Urinary bladder (tissue), 4 donors: Measurements from ENCODE around the gene CCSER2. TPM values are rescaled to one million over a fixed set of nuclear protein-coding genes. Genes with fewer than 3 reads are reported as not detected.
"Not testable (repeated sequence)": the region's sequence is repeated elsewhere in the genome, so short reads cannot be mapped to it uniquely, and the experiment has no call there.

ENCODE experiments used
- DNase-seq: peaks from one replicate; pipeline ENCODE4 v3.0.0-alpha.2; 2015; ENCODE audit errors: extremely low spot score
- H3K27ac ChIP-seq: one replicate; pipeline ENCODE4 v1.5.1; 2013; ENCODE audit warnings: low read depth, mild to moderate bottlenecking, moderate library complexity
- H3K36me3 ChIP-seq: one replicate; pipeline ENCODE4 v1.6.1; 2013; ENCODE audit warnings: mild to moderate bottlenecking, moderate library complexity; ENCODE audit not compliant: insufficient read depth
- H3K4me1 ChIP-seq: one replicate; pipeline ENCODE4 v1.6.1; 2013; ENCODE audit warnings: mild to moderate bottlenecking, moderate library complexity; ENCODE audit not compliant: insufficient read depth
- H3K4me3 ChIP-seq: one replicate; pipeline ENCODE4 v1.5.1; 2013; ENCODE audit warnings: low read depth, low read length
- WGBS: extraction: QIAGEN DNeasy Blood & Tissue Kit; methylation state at CpG from one replicate; pipeline ENCODE4 v1.1.7; 2013; 5-methylcytosine and 5-hydroxymethylcytosine counted together
- polyA plus RNA-seq: library from polyadenylated mRNA; stranded (reverse); fragments of 200-250 nt; gene quantifications from one replicate; pipeline ENCODE4 v1.2.3, GENCODE V29; 2013
- total RNA-seq: library from RNA; depleted of rRNA; stranded (reverse); fragments of >200 nt; gene quantifications from one replicate; pipeline ENCODE4 v1.2.3, GENCODE V29; 2014
- donor health status: healthy with polysubstance abuse.
- donor health status: healthy.

The CCSER2 gene
- total and polyA plus RNA-seq, 2 donors: 22.1 to 75.4 TPM

DNA sequence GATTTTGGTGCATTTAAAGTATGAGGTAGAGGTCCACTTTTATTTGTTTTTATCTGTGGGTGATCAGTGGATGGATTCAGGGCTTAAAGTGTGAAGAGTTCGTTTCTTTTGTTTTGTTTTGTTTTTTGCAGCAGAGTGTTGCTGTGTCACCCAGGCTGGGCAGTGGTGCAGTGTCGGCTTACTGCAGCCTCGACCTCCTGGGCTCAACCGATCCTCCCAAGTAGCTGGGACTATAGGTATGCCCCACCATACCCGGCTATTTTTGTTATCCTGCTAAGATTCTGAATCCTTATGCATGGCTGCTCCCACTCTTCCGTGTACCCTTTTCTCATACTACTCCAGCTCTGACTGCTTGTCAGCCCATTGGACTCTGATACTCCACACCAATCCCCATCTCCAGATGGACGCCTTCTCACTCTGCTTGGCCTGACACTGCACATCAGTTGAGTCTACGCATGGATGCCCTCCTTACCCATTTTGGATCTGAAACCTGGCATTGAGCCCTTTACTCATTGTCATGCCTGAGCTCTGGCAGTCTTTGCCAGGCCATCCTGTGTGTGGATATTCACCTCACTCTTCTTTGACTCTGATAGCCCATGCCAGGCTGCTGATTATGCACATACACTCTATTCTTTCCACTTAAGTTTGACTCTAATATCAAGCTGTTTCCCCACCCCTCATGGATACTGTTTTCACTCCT, 119.5 kb downstream of the CCSER2 start:
- no peak overlapping the region for H3K27ac ChIP-seq
- H3K4me3 ChIP-seq: no peak overlapping the region
- 94% methylated on average over 8 of the region's 8 CpGs for WGBS
- DNase-seq: no peak
- no peaks in the 10 kb centered on the region for H3K4me1 ChIP-seq
- peaks cover 2% of the 10 kb centered on the region for H3K36me3 ChIP-seq

GRCh38 chr10:84449351-84449750, 121.0 kb downstream of the CCSER2 start:
- WGBS: 94% methylated on average over 7 of the region's 7 CpGs
- not testable (repeated sequence) for H3K4me3 ChIP-seq, H3K4me1 ChIP-seq, DNase-seq, H3K36me3 ChIP-seq, H3K27ac ChIP-seq

DNA sequence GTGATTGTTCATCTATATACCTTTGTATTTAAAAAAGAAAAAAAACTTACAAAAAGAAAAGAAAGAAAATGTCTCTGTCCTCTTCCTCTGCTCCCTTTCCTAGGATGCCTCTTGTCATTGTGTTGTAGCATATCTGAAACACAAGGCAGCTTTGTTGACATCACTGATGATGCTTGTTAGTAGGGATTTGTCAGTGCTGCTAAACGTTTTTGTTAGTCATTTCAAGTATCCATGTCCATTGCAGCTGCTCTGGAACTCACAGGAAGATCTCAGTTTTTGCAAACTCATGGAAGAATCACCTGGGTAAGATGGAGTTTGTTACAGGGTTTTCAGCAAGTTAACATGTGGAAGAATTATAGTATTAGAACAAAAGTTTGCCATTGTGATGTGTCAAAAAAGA, 123.6 kb downstream of the CCSER2 start:
- no peak overlapping the region for H3K27ac ChIP-seq
- H3K4me3 ChIP-seq: no peak overlapping the region
- no peaks in the 10 kb centered on the region for H3K4me1 ChIP-seq
- DNase-seq: no peak
- H3K36me3 ChIP-seq: peaks cover 2% of the 10 kb centered on the region
- 11% methylated on average over 1 of the region's 1 CpG for WGBS

GRCh38 chr10:84453303-84453702, 124.9 kb downstream of the CCSER2 start:
- DNase-seq: no peak
- H3K4me3 ChIP-seq: no peak overlapping the region
- WGBS: 80% methylated on average over 6 of the region's 6 CpGs
- H3K27ac ChIP-seq: no peak overlapping the region
- no peaks in the 10 kb centered on the region for H3K4me1 ChIP-seq
- H3K36me3 ChIP-seq: peaks cover 2% of the 10 kb centered on the region

- no peaks in the 10 kb centered on the region for H3K4me1 ChIP-seq
- 77% methylated on average over 2 of the region's 2 CpGs for WGBS
- no peak overlapping the region for H3K27ac ChIP-seq
- peaks cover 2% of the 10 kb centered on the region for H3K36me3 ChIP-seq
- no peak for DNase-seq
- H3K4me3 ChIP-seq: no peak overlapping the region
These were observed 127.7 kb downstream of the CCSER2 start for GRCh38 chr10:84456126-84456525.

GRCh38 chr10:84460520-84460919, 132.1 kb downstream of the CCSER2 start:
- Histone ChIP-seq H3K27ac (no peak overlapping the region), H3K4me3 (no peak overlapping the region), H3K4me1 (no peaks in the 10 kb centered on the region), H3K36me3 (peaks cover 6% of the 10 kb centered on the region)
- DNase-seq: no peak

DNA sequence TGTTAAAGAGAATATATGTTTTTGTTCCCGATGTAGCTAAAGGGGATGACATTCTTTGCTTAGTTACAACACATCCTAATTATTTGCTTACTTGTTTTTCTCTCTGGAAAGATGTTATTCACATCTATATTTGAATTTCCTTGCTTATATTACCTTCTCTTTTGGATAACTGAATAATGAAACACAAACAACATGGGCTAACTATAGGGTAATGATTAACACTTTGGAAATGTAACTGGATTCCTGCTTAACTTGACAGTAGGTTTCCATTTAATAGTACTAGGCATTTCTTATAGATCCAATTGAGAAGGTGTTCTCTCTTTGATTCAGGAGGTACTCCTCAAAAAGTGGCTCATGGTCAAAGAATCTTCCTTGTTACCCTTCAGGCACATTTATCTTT, 141.1 kb downstream of the CCSER2 start:
- Histone ChIP-seq H3K36me3 (no peaks in the 10 kb centered on the region), H3K4me3 (no peak overlapping the region), H3K4me1 (no peaks in the 10 kb centered on the region), H3K27ac (no peak overlapping the region)
- WGBS: 84% methylated on average over 1 of the region's 1 CpG
- no peak for DNase-seq

DNA sequence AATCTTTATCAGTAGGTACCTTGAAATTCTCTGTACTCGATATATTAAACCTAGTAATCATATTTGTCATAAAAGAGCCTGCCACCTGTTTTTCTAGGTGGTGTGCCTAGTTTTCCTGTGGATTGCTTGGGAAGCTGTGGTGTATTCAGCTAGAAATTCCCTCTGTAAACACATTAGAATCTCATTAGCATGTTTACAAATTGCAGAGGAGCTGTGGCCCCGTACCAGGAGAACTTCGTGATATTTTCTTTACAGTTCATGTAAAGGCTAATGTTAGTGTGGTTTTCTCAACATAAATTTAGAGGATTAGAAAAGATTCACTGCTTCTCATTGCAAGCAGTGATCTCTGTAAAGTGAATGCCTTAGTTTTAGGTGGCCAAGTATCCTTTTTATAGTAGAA, 144.7 kb downstream of the CCSER2 start:
- H3K4me1 ChIP-seq: no peaks in the 10 kb centered on the region
- DNase-seq: no peak
- H3K36me3 ChIP-seq: peaks cover 2% of the 10 kb centered on the region
- H3K4me3 ChIP-seq: no peak overlapping the region
- WGBS: 75% methylated on average over 3 of the region's 3 CpGs
- no peak overlapping the region for H3K27ac ChIP-seq

GRCh38 chr10:84477398-84478128, 149.2 kb downstream of the CCSER2 start:
- DNase-seq: no peak
- WGBS: 76% methylated on average over 3 of the region's 3 CpGs
- Histone ChIP-seq H3K36me3 (peaks cover 2% of the 10 kb centered on the region), H3K4me1 (no peaks in the 10 kb centered on the region), H3K27ac (no peak overlapping the region), H3K4me3 (no peak overlapping the region)

- H3K36me3 ChIP-seq: peaks cover 2% of the 10 kb centered on the region
- H3K27ac ChIP-seq: no peak overlapping the region
- no peak for DNase-seq
- no peak overlapping the region for H3K4me3 ChIP-seq
- H3K4me1 ChIP-seq: no peaks in the 10 kb centered on the region
These were observed 149.8 kb downstream of the CCSER2 start for GRCh38 chr10:84478151-84478550.

DNA sequence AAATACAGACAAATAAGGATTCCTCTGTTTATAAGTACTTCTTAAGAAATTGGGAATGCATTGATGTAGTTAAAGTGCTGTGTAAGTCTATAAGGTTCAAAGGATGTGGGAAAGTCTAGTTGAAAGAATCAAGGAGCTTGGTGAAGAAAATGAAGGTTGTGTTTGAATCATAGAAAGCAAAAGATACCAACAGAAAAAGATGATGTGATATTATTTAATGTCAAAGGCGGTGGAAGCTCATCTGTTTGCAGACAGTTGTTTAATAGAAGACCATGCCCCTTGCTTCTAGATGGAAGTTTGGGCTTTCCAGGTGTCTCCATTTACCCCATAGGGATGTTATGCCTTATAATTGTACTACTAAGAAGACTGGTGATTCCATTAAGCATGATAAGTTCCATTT, 150.3 kb downstream of the CCSER2 start:
- DNase-seq: no peak
- Histone ChIP-seq H3K4me1 (no peaks in the 10 kb centered on the region), H3K36me3 (peaks cover 2% of the 10 kb centered on the region), H3K27ac (no peak overlapping the region), H3K4me3 (no peak overlapping the region)
- 97% methylated on average over 1 of the region's 1 CpG for WGBS

GRCh38 chr10:84484541-84484940, 156.2 kb downstream of the CCSER2 start:
- H3K36me3 ChIP-seq: no peaks in the 10 kb centered on the region
- H3K4me3 ChIP-seq: no peak overlapping the region
- WGBS: 93% methylated on average over 2 of the region's 2 CpGs
- no peak overlapping the region for H3K27ac ChIP-seq
- no peaks in the 10 kb centered on the region for H3K4me1 ChIP-seq
- DNase-seq: no peak

DNA sequence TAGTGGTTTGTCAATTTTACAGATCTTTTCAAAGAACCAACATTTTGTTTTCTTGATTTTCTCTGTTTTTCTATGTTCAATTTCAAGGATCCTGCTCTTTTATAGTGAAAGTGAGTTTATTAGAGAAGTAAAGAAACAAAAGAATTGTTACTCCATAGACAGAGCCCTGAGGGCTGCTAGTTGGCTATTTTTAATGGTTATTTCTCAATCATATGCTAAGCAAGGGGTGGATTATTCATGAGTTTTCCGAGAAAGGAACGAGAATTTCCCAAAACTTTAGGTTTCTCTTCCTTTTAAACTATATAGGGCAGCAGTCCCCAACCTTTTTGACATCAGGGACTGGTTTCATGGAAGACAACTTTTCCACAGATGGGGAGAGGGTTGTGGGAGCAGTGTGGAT, 165.0 kb downstream of the CCSER2 start:
- WGBS: 95% methylated on average over 2 of the region's 2 CpGs

More for the DNA sequence above, 165.0 kb downstream of the CCSER2 start:
- H3K4me1 ChIP-seq: peaks cover 1% of the 10 kb centered on the region
- H3K27ac ChIP-seq: no peak overlapping the region
- no peaks in the 10 kb centered on the region for H3K36me3 ChIP-seq
- no peak overlapping the region for H3K4me3 ChIP-seq
- no peak for DNase-seq
